ENCODE measurements around the gene STK39. TPM values are rescaled to one million over a fixed set of nuclear protein-coding genes. Genes with fewer than 3 reads are reported as not detected.

STK39 gene
- total and polyA plus RNA-seq, 11 donors: 13.1 to 40.1 (median 21.5) TPM

DNA sequence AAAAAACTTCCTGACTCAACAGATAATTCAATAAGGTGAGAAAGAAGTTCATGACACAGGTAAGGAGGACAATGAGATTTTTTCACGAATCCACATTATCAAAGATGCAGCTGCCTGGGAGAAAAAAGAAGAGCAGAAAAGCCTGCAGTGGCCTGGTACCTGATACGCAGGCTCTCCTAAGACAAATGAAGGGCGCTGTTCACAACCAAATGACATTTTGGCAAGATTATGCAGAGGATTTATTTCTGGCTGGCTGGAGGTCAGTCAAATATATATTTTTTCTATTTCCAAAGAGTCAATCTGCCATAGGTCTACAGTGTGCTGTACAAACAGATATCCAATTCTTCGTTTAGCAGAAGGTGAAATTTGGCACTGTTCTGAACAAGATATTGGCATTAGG, 257.3 kb downstream of the STK39 start:
- intact Hi-C loops (cut with DNase I): no loop called here
- Histone ChIP-seq H3K27me3 (no peaks in the 10 kb centered on the region), H3K36me3 (peaks cover 0 to under 1% (median 0%) of the 10 kb centered on the region in 9 donors), H3K27ac (no peak overlapping the region), H3K4me3 (no peak overlapping the region), H3K9me3 (no peaks in the 10 kb centered on the region), H3K4me1 (peaks cover 0 to 12% (median 0%) of the 10 kb centered on the region in 12 donors)
- TF ChIP-seq, protein P1, sequence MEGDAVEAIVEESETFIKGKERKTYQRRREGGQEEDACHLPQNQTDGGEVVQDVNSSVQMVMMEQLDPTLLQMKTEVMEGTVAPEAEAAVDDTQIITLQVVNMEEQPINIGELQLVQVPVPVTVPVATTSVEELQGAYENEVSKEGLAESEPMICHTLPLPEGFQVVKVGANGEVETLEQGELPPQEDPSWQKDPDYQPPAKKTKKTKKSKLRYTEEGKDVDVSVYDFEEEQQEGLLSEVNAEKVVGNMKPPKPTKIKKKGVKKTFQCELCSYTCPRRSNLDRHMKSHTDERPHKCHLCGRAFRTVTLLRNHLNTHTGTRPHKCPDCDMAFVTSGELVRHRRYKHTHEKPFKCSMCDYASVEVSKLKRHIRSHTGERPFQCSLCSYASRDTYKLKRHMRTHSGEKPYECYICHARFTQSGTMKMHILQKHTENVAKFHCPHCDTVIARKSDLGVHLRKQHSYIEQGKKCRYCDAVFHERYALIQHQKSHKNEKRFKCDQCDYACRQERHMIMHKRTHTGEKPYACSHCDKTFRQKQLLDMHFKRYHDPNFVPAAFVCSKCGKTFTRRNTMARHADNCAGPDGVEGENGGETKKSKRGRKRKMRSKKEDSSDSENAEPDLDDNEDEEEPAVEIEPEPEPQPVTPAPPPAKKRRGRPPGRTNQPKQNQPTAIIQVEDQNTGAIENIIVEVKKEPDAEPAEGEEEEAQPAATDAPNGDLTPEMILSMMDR (IDR thresholded peaks at IDR 0.05): no peak
- TF ChIP-seq POLR2A (IDR thresholded peaks at IDR 0.05): no peak
- 46 to 53% (median 49%) methylated on average over 4 of the region's 4 CpGs for WGBS, 4 donors
- peak in 2 of 4 donors; percentile 37 to 54 for ATAC-seq
- DNase-seq: no peak

DNA sequence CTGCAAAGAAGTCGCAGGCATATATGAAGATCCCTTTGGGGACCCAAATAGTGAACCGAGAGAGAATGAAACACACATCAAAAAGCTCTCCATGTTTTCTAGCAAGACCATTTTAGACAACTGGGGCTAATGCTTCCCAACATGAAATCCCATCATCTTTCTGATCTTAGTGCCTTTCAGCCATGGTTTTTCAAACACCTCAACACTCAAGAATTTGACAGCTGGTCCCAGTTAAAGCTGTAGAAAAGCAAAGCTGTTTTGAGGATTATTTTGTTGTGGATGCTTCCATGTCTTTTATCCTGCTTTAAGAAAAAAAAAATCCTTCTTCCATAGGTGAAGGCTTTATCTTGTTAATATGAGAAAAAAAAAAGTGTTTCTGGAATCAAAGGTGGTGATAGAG, 259.1 kb downstream of the STK39 start:
- WGBS, 4 donors: 90 to 96% (median 95%) methylated on average over 2 of the region's 2 CpGs
- TF ChIP-seq, protein P1 (IDR thresholded peaks at IDR 0.05): no peak
- TF ChIP-seq POLR2A (IDR thresholded peaks at IDR 0.05): no peak
- DNase-seq (no peak), ATAC-seq (no peak)
- H3K27me3 ChIP-seq: no peaks in the 10 kb centered on the region
- intact Hi-C loops (cut with DNase I): loop anchor here in 1 of 10 donors (2.0 kb wide), 1 partner anchor 47 kb away; no protein-coding TSS in a partner anchor
- H3K36me3 ChIP-seq: peaks cover 0 to 8% (median 0%) of the 10 kb centered on the region in 9 donors
- no peak overlapping the region for H3K27ac ChIP-seq
- no peak overlapping the region for H3K4me3 ChIP-seq
- H3K4me1 ChIP-seq: peaks cover 0 to 12% (median 0%) of the 10 kb centered on the region in 12 donors
- no peaks in the 10 kb centered on the region for H3K9me3 ChIP-seq

DNA sequence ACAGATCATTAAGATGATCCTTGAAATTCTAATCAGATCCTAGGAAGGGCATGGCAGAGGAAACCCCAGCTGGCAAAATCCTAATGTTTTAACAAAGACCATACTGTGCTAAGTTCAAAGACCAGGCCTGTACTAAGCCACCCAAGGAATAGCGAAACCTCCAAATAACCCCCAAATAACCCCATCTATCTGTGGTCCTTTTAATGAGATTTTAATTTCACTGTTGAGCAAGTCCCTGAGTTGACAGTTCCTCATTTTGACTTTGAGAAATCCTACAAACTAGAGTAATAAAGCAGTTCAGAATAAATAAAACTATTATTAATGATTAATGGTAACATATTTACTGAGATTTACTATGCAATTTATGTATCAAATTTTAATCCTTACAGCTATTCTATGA, 259.8 kb downstream of the STK39 start:
- WGBS, 4 donors: 93 to 99% (median 96%) methylated on average over 1 of the region's 1 CpG
- ATAC-seq (no peak), DNase-seq (no peak)
- Histone ChIP-seq H3K9me3 (no peaks in the 10 kb centered on the region), H3K4me3 (no peak overlapping the region), H3K27ac (no peak overlapping the region), H3K27me3 (no peaks in the 10 kb centered on the region), H3K36me3 (peaks cover 0 to 8% (median 0%) of the 10 kb centered on the region in 9 donors), H3K4me1 (peaks cover 0 to 12% (median 0%) of the 10 kb centered on the region in 12 donors)
- intact Hi-C loops (cut with DNase I): no loop called here
- TF ChIP-seq POLR2A (IDR thresholded peaks at IDR 0.05): no peak

DNA sequence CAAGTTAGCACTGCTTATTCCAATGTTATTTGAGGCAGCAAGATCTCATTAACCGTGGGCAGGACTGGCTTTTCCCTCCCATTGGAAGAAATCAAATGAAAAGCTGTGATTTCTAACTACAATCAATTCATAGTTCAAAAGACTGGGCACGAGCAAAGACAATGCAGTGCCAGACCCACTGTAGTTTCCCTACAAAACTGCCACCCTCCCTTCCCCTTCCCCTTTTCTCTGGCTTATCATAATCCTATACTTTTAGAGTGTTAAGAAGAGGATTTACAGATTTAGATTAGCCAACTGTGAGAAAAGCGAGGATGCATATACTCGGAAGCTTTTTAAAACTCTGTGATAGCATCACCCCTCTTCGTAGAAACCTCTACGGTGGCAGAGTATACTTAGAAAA, 260.4 kb downstream of the STK39 start:
- TF ChIP-seq, protein P1 (IDR thresholded peaks at IDR 0.05): no peak
- no peak for TF ChIP-seq POLR2A (IDR thresholded peaks at IDR 0.05)
- Histone ChIP-seq H3K4me1 (peaks cover 0 to 12% (median 0%) of the 10 kb centered on the region in 12 donors), H3K27me3 (no peaks in the 10 kb centered on the region), H3K36me3 (peaks cover 0 to 8% (median 0%) of the 10 kb centered on the region in 9 donors), H3K9me3 (no peaks in the 10 kb centered on the region), H3K27ac (no peak overlapping the region), H3K4me3 (no peak overlapping the region)
- WGBS, 4 donors: 93 to 94% (median 93%) methylated on average over 6 of the region's 6 CpGs
- ATAC-seq: no peak
- DNase-seq: no peak
- intact Hi-C loops (cut with DNase I): no loop called here

DNA sequence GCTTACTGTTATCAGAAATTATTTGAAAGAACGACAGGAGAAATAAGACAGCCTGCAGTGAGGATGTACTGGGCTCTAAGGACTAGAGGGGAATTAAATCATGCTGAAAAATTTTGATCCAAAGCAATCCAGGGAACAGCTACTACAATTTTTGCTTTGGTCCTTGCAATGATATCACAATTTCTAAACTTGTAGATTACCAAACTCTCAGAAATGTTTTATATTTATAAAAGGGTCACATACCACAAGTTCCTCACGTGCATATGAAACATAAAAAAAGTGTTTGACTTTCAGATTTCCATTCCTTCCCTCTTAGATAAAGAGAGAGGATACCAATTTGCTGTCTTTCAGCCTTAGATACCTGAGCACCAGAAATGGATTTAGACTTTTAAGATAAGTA, 261.2 kb downstream of the STK39 start:
- Histone ChIP-seq H3K4me1 (peaks cover 0 to 12% (median 0%) of the 10 kb centered on the region in 12 donors), H3K4me3 (no peak overlapping the region), H3K27ac (no peak overlapping the region), H3K9me3 (no peaks in the 10 kb centered on the region), H3K27me3 (no peaks in the 10 kb centered on the region), H3K36me3 (peaks cover 0 to 8% (median 0%) of the 10 kb centered on the region in 9 donors)
- TF ChIP-seq, protein P1 (IDR thresholded peaks at IDR 0.05): no peak
- no peak for TF ChIP-seq POLR2A (IDR thresholded peaks at IDR 0.05)
- no peak for ATAC-seq
- WGBS, 4 donors: 54 to 81% (median 68%) methylated on average over 2 of the region's 2 CpGs
- intact Hi-C loops (cut with DNase I): no loop called here
- DNase-seq: no peak

Data from heart left ventricle (tissue), 16 donors.